GM21515 (cell line): ENCODE results near the gene MYT1.

Experiments
- ATAC-seq: cut with Tn5 transposase; IDR thresholded peaks from one replicate; pipeline ENCODE4 v1.9.1; 2021; ENCODE audit not compliant: unreplicated experiment

The MYT1 gene

DNA sequence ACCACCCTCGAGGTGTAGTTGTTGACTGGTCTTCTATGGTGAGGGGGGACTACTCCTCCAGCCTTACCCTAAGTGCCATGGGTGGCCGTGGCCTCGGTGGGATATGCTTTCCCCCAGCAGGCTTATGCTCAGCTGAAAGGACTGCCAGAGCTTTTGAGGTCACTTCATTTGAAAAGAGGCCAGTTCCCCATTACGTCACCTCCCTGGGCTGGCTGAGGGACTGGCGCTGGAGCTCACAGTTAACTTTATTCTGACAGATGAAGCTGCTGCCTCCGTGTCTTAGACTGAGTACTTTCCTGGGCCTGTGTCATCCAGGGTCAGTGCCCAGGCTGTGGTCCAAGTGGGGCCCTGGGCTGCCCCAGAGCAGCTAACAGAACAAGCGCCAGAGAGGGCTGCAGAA, 48.5 kb downstream of the MYT1 start:
- ATAC-seq = no peak

DNA sequence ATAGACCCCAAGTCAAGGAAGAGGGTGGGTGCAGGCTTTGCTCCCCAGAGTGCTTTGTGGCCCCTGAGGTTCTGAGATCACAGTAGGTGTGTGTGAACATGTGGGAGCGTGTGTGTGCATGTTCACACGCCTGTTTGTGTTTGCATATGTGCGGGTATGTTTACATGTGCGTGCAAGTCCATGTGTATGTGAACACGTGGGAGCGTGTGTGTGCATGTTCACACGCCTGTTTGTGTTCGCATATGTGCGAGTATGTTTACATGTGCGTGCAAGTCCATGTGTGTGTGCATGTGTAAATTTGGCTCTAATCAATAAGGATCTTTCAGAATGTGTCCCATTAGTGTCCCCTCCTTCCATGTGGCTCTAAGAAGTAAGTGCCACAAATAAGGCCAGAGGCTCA, 49.9 kb downstream of the MYT1 start:
- ATAC-seq = no peak

DNA sequence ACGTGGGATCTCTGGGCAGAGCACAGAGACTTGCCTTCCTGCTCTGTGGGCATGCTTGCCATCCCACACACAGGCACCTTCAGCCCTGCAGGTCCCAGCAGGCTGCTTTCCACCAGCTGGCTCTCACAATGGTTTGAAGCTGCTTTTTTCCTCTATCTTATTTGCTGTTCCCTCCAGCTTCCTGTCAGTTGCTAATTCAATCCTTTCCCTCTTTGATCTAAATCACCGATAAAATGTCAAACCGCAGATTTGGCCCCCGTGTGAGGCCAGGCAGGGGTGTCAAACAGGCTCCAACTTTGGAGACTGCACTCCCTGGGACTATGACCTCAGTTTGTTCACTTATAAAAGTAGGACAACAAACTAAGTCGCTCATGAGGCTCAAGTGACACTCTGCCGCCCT, 50.7 kb downstream of the MYT1 start:
- ATAC-seq = no peak

DNA sequence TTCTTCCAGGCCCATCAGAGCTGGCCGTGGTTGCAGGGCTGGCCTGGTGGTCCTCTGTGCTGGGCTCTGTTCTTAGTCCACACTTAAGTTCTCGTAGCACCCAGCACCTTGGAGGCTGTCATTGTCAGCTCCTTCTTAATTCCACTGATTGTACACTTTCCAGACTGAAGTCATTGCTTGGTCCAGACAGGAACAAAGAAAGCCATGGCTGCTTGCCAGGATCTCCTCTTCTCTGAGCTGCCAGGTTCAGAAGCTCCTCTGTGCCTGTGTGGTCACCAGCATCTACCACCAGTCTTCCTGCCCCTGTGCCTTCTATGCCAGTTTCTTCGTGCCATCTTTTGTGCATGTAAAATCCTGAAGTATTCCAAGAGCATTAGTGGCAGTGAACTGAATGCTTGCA, 51.8 kb downstream of the MYT1 start:
- no peak for ATAC-seq

DNA sequence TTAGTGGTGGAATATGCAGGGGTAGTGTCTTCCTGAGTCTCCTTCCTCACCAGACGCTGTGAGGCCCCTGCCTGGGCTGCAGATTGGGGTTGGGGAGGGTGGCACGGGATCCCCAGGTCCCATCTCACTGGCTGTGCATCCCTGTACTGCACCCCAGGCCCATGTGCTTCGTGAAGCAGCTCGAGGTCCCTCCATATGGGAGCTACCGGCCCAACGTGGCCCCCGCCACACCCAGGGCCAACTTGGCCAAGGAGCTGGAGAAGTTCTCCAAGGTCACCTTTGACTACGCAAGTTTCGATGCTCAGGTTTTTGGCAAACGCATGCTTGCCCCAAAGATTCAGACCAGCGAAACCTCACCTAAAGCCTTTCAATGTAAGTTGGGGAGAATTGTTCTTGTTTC, 52.7 kb downstream of the MYT1 start:
- ATAC-seq = no peak

DNA sequence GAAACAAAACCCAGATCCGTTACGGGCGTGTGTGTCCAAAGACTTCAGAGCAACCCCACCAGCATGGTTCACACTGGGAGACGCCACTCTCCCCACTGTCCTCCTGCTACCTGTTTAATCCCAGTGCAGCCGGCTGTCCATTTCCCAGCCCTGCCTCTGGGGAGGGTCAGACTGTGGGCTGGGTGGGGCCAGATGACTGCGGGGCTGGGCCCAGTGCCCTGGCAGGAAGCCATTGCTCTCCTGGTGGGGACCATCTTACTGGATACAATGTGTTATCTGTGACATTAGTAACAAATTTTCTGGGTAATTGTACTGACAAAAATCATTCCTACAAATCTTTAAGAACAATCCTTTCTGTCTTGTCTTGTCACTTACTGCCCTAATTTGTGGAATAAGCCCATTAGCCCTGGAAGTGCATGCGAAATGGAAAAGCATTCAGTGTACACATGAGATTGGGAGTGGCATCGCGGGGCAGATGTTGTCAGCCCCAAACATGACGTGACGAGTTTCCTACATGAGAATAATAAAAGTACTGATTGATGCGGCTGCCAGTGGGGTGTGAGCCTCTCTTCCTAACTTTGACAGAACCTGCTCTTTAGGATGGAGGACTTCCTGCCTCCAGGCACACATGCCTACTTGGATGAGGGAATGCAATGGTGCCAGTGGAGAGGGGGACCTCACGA, 53.4 kb downstream of the MYT1 start:
- no peak for ATAC-seq

DNA sequence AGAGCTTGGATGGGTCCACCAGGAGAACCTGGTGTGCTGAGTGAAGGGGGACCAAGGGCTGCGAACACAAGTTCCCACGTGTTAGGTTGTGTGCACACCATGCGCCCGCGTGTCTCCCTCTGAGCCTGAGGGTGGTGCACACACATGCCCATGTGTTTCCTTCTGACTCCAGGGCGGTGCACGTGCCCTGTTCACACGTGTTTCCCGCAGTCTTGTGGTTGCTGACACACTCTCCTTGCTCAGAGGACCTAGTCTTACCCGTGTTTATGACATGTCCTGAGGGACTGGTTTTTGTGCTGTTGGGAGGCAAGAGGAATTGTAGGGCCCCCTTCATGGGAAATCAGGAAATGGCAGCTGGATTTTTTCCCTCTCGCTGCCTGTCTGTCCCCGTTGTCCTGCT, 55.0 kb downstream of the MYT1 start:
- no peak for ATAC-seq

DNA sequence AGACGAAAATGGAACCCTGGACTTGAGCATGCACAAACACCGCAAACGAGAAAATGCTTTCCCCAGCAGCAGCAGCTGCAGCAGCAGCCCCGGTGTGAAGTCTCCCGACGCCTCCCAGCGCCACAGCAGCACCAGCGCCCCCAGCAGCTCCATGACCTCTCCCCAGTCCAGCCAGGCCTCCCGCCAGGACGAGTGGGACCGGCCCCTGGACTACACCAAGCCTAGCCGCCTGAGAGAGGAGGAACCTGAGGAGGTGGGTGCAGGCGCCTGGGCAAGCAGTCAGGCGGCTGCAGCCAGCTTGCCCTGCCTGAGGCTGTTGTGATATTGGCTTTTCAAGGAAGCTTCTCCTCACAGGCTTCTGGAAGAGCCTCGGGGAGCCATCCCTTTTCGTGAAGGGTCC, 55.5 kb downstream of the MYT1 start:
- ATAC-seq = no peak

DNA sequence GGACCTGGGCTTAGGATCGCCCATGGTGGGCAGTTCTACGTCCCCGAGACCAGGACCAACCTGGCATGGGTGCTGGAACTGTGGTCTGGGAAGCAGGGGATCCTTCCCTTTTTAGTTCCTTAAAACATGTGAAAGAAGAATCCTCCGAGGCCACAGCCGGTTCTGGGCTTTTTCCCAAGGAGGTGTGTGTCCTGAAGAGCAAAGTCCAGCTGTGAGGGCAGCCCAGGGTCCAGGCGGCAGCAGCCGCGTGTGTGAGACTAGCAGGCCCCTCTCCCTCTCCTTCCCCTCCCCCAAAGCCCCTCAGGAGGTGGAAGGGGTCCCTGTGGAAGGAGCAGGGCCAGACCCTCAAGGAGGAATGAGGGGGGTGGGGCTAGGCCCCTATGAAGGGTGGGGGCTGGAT, 56.2 kb downstream of the MYT1 start:
- no peak for ATAC-seq

DNA sequence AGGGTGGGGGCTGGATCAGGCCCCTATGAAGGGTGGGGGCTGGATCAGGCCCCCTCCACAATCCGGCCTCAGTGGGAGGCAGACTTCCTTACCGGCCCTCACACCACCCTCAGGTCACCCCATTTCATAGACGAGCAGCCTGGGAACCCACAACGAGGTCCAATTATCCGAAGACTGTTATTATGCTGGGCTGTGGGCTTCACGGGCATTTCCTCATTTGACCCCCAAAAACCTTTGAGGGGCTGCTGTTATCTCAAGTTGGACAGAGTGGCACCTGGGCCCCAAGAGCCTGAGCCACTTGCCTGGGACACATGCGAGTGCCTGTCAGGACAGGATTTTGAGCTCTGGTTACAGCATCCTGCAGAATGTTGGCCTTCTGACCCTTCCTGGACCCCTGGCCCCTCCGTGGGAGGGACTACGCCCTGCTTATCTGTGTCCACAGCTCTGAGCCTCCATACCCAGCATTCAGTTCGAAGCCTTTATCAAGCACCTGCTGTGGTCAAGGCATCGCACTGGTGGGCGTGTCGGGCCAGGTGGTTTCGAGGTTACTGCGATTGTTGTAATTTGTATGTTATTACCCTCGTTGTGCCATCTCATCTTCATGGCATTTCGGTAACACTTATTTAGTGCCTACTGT, 56.8 kb downstream of the MYT1 start:
- ATAC-seq = no peak

DNA sequence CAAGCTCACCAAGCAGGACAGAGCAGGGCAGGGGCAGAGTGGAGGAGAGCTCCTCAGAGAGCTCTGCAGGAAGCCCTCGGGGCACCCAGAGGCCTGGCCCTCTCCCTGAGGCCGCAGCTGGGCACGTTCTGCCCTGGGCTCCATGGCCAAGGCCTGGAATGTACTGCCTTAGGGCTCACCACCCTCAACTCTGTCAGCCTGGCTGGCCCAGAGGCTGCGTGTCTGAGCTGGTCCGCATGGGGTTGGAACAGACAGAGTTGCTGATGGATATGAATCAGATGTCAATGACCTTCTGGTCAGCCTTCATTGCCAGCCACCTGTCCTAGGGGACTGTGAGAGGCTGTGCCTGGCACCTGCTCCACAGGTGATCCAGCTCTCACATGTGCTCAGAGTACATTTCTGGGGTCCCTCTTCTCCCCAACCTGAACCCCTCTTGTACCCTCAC, 58.1 kb downstream of the MYT1 start:
- no peak for ATAC-seq

DNA sequence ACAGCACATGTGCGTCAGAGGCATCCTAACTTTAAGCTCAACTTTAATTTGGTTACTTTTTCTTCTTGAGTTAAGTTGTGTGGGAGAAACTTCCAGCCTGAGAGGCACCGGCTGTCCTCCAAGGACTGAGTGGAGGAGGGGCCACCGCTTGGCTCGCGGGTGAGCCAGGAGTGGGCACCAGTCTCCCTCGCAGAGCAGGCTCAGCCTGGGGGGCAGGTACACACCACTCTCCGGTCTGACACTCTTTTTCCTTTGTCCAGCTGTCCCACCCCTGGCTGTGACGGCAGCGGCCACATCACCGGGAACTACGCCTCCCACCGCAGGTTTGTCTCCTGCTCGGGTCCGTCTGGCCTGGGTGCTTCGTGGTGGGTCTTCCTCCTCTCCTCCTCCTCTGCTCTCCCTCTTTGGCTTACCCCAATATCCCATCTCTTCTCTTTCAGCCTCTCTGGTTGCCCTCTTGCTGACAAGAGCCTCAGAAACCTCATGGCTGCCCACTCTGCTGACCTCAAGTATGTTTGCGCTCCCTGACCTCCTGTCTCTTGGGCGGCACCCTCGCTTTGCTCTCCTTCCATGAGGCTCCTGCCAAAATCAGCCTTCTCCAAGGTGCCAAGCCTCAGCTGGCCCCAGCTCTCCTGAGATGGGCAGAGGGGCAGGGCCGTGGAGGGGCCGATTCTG, 58.7 kb downstream of the MYT1 start:
- ATAC-seq = no peak

DNA sequence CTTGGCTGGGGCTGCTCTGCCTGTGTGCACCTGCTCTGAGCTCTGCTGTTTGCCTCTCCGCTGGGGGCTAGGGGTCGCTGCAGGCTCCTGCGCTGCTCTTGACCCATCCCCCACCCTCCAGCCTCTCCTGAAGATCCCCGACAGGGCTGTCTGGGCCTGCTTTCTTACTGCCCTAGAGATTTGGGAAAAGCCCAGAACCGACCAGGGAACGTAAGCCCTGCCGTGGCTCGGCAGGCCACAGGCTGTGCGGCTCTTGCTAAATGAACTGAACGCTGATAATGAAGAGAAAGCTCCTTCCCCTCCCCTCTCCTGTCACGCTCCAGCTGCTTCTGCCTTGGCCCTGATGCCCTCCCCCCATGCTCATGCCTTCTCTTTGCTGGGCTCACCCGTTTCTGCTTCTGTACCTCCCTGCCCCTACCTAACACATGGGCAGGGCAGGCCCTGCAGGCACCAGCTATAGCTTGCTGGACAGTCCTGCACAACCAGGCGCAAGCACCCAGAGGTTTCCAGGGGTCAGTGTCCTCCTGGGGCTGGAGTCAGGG, 59.3 kb downstream of the MYT1 start:
- no peak for ATAC-seq

DNA sequence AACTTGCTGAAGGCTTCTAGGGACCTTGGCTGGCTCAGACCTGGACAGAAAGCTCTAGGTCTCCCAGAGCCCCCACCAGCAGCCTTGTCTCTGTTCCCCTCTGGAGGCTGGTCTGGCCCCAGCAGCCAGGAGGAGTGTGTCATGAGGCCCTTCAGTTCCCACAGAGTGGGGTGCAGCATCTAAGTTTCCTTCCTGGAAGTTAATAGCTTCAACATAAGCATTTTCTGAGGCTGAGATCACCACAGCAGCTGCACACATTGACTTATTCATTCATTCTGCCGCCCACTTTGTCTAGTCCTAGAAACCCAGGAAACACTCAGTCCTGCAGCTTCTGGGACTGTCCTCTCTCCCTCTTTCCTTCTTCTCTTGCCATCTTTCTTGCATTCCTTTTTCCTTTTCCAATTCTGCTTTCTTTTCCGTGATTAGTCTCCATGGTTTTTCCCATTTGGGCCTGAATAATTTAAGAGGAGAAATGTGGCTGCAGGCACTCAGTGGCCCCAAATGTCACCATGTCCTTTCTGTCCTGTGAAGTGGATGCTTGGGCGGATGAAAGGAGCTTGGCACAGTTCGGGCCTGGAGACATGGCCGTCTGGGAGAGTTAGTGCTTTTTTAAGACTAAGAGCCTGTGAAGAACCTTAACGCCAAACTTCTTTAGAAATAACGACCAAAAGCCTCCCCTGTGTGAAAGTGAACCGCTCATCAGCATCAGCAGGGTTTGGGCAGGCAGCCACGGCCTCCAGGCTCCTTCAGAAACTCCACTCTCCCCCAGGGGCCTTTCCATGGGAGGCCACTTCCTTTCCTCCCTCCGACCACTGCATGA, 60.3 kb downstream of the MYT1 start:
- ATAC-seq = no peak

DNA sequence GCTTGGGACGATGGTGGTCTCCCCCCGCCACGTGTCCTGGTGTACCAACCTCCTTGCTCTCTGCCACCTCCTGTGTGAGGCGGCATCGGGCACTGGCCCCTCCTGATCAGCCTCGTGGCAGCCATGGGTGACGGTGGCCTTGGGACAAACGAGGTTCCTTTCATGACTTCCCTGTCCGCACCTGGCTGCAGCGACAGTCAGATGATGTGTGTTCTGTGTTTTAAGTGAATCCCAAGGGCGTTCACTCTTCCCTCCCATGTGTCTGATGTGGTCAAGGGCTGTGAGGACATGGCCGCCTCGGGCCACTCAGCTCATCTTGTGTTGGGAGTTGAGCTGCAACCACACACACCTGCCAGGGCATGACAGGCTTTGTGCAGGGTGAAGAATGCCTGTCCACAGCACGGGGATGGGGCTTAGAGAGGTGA, 60.9 kb downstream of the MYT1 start:
- no peak for ATAC-seq

DNA sequence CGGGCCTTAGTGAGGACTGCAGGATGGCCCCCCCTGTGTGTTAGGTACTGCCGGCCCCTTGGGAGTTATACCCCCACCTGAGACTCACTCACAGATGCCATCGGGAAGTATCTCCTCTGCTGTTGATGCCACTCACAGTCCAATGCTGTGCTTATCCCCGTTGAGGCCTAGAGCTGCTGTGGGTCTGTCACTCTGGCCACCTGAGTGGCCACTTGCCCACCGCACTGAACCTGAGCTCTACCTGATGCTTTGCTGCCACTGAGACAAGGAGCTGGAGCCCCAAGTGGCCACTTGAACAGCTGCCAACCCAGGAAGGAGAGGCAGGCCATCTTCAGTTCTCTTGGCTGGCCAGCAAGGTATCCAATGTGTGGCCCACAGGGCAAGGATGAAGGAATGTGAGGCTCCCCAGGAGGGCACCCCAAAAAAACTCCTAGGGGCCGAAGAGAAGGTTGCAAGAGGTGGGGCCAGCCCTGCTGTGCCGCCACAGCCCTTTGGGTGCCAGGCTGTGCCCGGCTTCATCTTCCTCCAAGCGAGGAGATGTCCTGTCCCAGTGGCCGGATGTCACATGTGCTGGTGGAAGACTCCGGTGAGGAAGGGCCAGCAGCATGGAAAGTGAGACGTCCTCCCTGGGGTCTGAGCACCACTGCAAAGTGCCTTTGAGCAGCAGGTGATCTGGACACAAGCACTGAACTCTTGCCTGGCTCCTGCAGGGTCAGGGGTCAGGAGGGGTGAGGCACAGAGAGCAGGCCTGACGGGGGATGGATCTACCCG, 61.8 kb downstream of the MYT1 start:
- no peak for ATAC-seq

DNA sequence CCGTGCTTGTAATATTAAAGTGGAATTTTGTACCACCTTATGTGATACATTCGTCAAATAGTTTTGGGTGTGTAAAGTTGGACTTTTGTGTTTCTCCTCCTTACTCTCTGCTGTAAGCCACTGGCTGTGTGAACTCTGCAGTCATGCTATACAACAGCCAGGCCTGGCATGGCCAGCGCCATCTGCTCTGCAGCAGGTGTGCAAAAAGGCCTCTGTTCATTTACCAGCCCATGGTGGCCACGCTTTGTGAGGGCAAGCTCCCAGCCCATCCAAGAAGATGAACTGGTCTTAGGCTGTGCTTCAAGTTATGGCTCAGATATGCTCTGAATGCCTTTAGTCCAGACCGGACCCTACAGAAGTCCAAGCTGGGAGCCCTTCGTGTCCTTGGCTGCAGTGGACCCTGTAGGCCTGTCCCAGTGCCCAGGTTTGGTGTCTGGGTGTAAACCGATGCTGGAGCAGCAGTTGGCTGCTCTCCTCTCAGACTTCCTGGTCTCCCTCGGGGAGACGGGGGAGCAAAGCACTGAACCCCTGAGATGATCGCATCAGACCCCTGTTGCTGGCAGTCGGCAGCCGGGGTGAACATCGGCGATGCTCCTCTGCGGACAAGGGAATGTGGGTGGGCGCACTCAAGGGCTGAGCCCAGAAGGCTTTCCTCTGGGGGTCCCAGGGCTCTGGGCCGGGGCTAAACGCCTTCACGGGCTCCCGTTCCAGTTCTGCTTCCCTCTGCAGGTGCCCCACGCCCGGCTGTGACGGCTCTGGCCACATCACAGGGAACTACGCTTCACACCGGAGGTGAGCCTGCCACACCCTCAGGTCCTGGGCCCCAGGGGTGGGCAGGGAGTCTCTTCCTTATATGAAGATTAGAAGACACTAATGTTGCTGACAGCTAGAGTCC, 62.7 kb downstream of the MYT1 start:
- ATAC-seq = no peak

DNA sequence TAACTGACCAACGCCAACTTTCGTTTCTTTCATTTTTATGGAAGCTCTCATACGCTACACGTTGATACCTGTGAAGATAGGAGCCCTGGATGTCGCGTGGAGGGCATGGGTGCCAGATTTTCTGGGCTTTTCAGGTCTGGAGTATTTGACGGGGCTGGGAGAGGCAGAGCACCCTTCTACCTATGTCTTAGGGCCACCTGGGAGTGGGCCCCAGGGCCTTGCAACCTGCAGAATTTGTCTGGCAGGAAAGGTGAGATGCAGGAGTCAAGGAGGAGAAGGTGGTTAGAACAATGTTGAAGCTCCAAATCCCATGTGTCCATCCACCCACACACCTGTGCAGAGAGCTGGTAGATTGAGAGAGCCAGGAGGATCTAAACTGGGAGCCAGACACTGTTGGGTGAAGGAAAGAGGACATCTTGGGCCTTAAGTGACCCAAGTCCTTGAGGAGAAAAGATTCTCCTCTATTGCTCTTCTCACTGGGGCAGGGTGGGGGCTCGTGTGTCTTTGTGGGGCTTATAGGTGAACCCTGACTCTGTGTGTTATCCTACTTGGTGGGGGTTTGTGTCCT, 63.9 kb downstream of the MYT1 start:
- ATAC-seq = no peak
